Endothelial cell of umbilical vein (primary cell): Measurements from ENCODE around the gene TRAF3. TPM values are rescaled to one million over a fixed set of nuclear protein-coding genes. Genes with fewer than 3 reads are reported as not detected.

Experiments
- BruUV-seq: library from RNA; stranded (reverse); fragments of 400-500 nt; replicated peaks from 2 replicates; lab custom pipeline; 2021; lab: Mats Ljungman, UMichigan
- CTCF ChIA-PET: fragments of 300-600, 350-600 bp; sonication (Branson Sonifier 250); formaldehyde crosslinking; loops from one replicate; lab custom pipeline; 2021; ENCODE audit warnings: antibody characterized with exemption, inconsistent platforms; lab: Charles Lee
- POLR2A ChIA-PET: fragments of 300-600, 350-600 bp; sonication (Branson Sonifier 250); formaldehyde crosslinking; loops from one replicate; lab custom pipeline; 2021; ENCODE audit warnings: antibody characterized with exemption, inconsistent platforms; lab: Charles Lee
- DNase-seq: peaks from one replicate; pipeline ENCODE4 v3.0.0-alpha.2; 2011; ENCODE audit warnings: low read depth, low spot score
- FAIRE-seq: peaks from 2 replicates; lab custom pipeline; 2011; peaks lifted over from hg19 to GRCh38; lab: Jason Lieb, UNC
- H2AFZ ChIP-seq: 2 replicates; pipeline ENCODE4 v1.6.0; 2012; ENCODE audit warnings: low read depth, low read length, control low read depth, inconsistent platforms
- H3K27ac ChIP-seq: 2 replicates; pipeline ENCODE4 v1.5.1; 2011; ENCODE audit warnings: low read depth, mild to moderate bottlenecking, control low read depth, low read length, moderate library complexity; ENCODE audit not compliant: insufficient read depth
- H3K27me3 ChIP-seq, 2 experiments: 2 replicates each; pipeline versions ENCODE4 v1.6.0 to v1.6.1; 2011; ENCODE audit warnings: low read length in 2 of 2, mixed read lengths in 1 of 2; ENCODE audit not compliant: control insufficient read depth in 2 of 2, insufficient read depth in 2 of 2
- H3K36me3 ChIP-seq, 2 experiments: 2 replicates in 1 of 2; 3 replicates in 1 of 2; pipeline ENCODE4 v1.5.1; 2011; ENCODE audit warnings: low read length in 2 of 2, mild to moderate bottlenecking in 1 of 2, moderate library complexity in 1 of 2; ENCODE audit not compliant: control insufficient read depth in 2 of 2, insufficient read depth in 2 of 2; ENCODE audit errors: extremely low read depth in 1 of 2
- H3K4me1 ChIP-seq: 3 replicates; pipeline ENCODE4 v1.5.1; 2011; ENCODE audit warnings: mild to moderate bottlenecking, low read length; ENCODE audit not compliant: control insufficient read depth, insufficient read depth; ENCODE audit errors: extremely low read depth
- H3K4me2 ChIP-seq: 2 replicates; pipeline ENCODE4 v1.6.1; 2011; ENCODE audit warnings: low read length, control low read depth, mixed read lengths; ENCODE audit not compliant: insufficient read depth
- H3K4me3 ChIP-seq, 3 experiments: fragments of 200-600 bp in 1 of 3; sonication (generic), shearing (Covaris generic) in 1 of 3; replicated peaks in 1 of 3; 2 replicates each; pipeline ENCODE4 v1.5.1; 2011 to 2016; ENCODE audit warnings: control low read depth in 3 of 3, low read length in 3 of 3, mild to moderate bottlenecking in 2 of 3, inconsistent platforms in 1 of 3, low read depth in 1 of 3, moderate library complexity in 1 of 3; ENCODE audit not compliant: insufficient read depth in 1 of 3
- H3K79me2 ChIP-seq: 2 replicates; pipeline ENCODE4 v1.6.0; 2012; ENCODE audit warnings: low read length, inconsistent platforms; ENCODE audit not compliant: control insufficient read depth, insufficient read depth
- H3K9ac ChIP-seq: replicated peaks from 2 replicates; pipeline ENCODE3; 2011; ENCODE audit warnings: low read length, control low read depth; ENCODE audit not compliant: insufficient read depth; ENCODE audit errors: extremely low read depth
- H3K9me1 ChIP-seq: replicated peaks from 3 replicates; pipeline ENCODE4 v1.6.0; 2011; ENCODE audit warnings: mild to moderate bottlenecking, low read length; ENCODE audit not compliant: control insufficient read depth, insufficient read depth; ENCODE audit errors: extremely low read depth
- H3K9me3 ChIP-seq: replicated peaks from 2 replicates; pipeline ENCODE4 v1.5.1; 2012; ENCODE audit warnings: low read length, inconsistent platforms; ENCODE audit not compliant: control insufficient read depth, insufficient read depth
- H4K20me1 ChIP-seq: replicated peaks from 2 replicates; pipeline ENCODE3; 2011; ENCODE audit warnings: mild to moderate bottlenecking, low read length; ENCODE audit not compliant: control insufficient read depth, insufficient read depth; ENCODE audit errors: extremely low read depth
- CTCF ChIP-seq, 2 donors: IDR thresholded peaks; 1 replicate in 1 of 2; 2 replicates in 1 of 2; pipeline ENCODE4 v1.5.1; 2011; ENCODE audit warnings: low read length in 2 of 2, mild to moderate bottlenecking in 2 of 2, moderate library complexity in 2 of 2, control low read depth in 1 of 2, inconsistent platforms in 1 of 2, low read depth in 1 of 2; ENCODE audit not compliant: insufficient read depth in 1 of 2; ENCODE audit errors: extremely low read depth in 1 of 2
- EZH2 ChIP-seq: IDR thresholded peaks from 2 replicates; pipeline ENCODE4 v1.6.1; 2012; ENCODE audit warnings: borderline replicate concordance, low read depth, mild to moderate bottlenecking, moderate library complexity, low read length, inconsistent platforms; ENCODE audit not compliant: severe bottlenecking
- GATA2 ChIP-seq: IDR thresholded peaks from 2 replicates; pipeline ENCODE4 v1.7.0; 2011; ENCODE audit warnings: low read depth, mild to moderate bottlenecking, moderate library complexity, mixed read lengths, low read length; ENCODE audit not compliant: insufficient read length, insufficient read depth
- JUN ChIP-seq: IDR thresholded peaks from 2 replicates; pipeline ENCODE4 v1.6.1; 2011; ENCODE audit warnings: borderline replicate concordance, low read depth; ENCODE audit not compliant: insufficient read length, insufficient read depth
- MYC ChIP-seq: IDR thresholded peaks from one replicate; pipeline ENCODE4 v1.6.1; 2011; ENCODE audit warnings: mild to moderate bottlenecking, low read depth, low read length
- POLR2A ChIP-seq: IDR thresholded peaks from 2 replicates; pipeline ENCODE4 v1.6.1; 2012; ENCODE audit warnings: low read depth, mild to moderate bottlenecking, control low read depth, low read length
- POLR2AphosphoS5 ChIP-seq: IDR thresholded peaks from 2 replicates; pipeline ENCODE4 v1.6.1; 2012; ENCODE audit warnings: low read depth, mild to moderate bottlenecking, control low read depth, low read length, moderate library complexity; ENCODE audit not compliant: insufficient read depth
- dilution Hi-C: fragments of 300-500 bp; cut with MboI; formaldehyde crosslinking; loops from one replicate; pipeline ENCODE4 v1.15.0; 2019; ENCODE audit warnings: low sequenced_read_pairs; ENCODE audit not compliant: extremely low pct_ligation_motif_present
- intact Hi-C: fragments of 100-400 bp; cut with micrococcal nuclease; formaldehyde crosslinking; loops from one replicate; pipeline ENCODE4 v1.10.0; 2022
- polyA plus RNA-seq, 4 experiments: library from polyadenylated mRNA; depleted of rRNA in 3 of 4; stranded (reverse) in 3 of 4; unstranded in 1 of 4; fragments of >200 nt; gene quantifications; 2 replicates each; pipeline versions ENCODE4 v1.2.1 to v1.2.3, GENCODE V29; 2011 to 2012; ENCODE audit warnings: missing spikeins in 1 of 4
- total RNA-seq: library from RNA; stranded (reverse); gene quantifications from 2 replicates; pipeline ENCODE4 v1.2.3, GENCODE V29; 2021

Gene TRAF3
- total and polyA plus RNA-seq, 2 donors (not counting 3 experiments of a cell fraction or from before 2014, with no cell fraction given) = 14.4 to 27.6 TPM

DNA sequence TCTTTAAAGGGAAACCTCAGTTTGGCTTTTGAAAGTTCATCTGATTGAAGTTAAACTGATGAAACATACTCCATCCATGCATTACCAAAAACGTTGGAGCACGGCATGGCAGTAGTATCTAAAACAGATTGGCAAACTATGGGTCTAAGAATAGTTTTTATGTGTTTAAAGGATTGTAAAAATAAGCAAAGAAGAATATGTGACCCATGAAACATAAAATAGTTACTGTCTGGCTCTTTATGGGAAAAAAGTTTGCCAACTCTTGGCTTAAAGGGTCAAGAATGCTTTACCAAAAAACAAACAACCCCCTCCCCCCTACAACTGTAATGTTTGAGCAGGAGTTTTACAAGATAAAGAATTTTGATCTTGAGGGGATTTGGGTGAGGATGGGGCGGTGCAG lies 32.6 kb downstream of the TRAF3 start:
- ChIA-PET POLR2A (no interaction called here), CTCF (no interaction called here)
- H4K20me1 ChIP-seq = no peaks in the 10 kb centered on the region
- FAIRE-seq = no peak
- H3K4me3 ChIP-seq = no peak overlapping the region
- TF ChIP-seq POLR2AphosphoS5 = no peak
- TF ChIP-seq JUN = no peak
- TF ChIP-seq GATA2 = no peak
- no peak overlapping the region for H2AFZ ChIP-seq
- H3K36me3 ChIP-seq = no peaks in the 10 kb centered on the region
- no peak for DNase-seq
- no peak overlapping the region for H3K27ac ChIP-seq
- H3K9me1 ChIP-seq = no peaks in the 10 kb centered on the region
- no peaks in the 10 kb centered on the region for H3K9me3 ChIP-seq
- H3K4me1 ChIP-seq = no peaks in the 10 kb centered on the region
- H3K9ac ChIP-seq = no peak overlapping the region
- intact Hi-C loops = no loop called here
- dilution Hi-C loops = no loop called here
- H3K27me3 ChIP-seq = no peaks in the 10 kb centered on the region
- H3K4me2 ChIP-seq = no peak overlapping the region
- peaks cover 40% of the 10 kb centered on the region for H3K79me2 ChIP-seq
- no TSS peak for BruUV-seq

- DNase-seq (no peak), FAIRE-seq (no peak)
- ChIA-PET CTCF (interaction anchor here (0.8 kb wide), 1 partner anchor 9 kb away, joined by 3 read pairs; no protein-coding TSS in a partner anchor), POLR2A (no interaction called here)
- Histone ChIP-seq H3K27me3 (no peaks in the 10 kb centered on the region), H3K27ac (no peak overlapping the region), H3K9me1 (no peaks in the 10 kb centered on the region), H3K9me3 (no peaks in the 10 kb centered on the region), H3K79me2 (peaks cover 44% of the 10 kb centered on the region), H3K4me1 (no peaks in the 10 kb centered on the region), H3K4me2 (no peak overlapping the region), H3K36me3 (no peaks in the 10 kb centered on the region), H4K20me1 (no peaks in the 10 kb centered on the region), H3K4me3 (no peak overlapping the region), H3K9ac (no peak overlapping the region), H2AFZ (no peak overlapping the region)
- no peak for TF ChIP-seq CTCF (IDR thresholded peaks at IDR 0.05; ENCODE audit: extremely low read depth in 1 of 2, insufficient read depth in 1 of 2, low read depth in 1 of 2, low read length in 2 of 2)
- TF ChIP-seq JUN = no peak
- TF ChIP-seq POLR2A = no peak
- TF ChIP-seq MYC = no peak
- no peak for TF ChIP-seq EZH2
- TF ChIP-seq POLR2AphosphoS5 = no peak
- no TSS peak for BruUV-seq
- dilution Hi-C loops = no loop called here
- intact Hi-C loops = no loop called here
Measured at GRCh38 chr14:102810523-102810922, 33.3 kb downstream of the TRAF3 start.
